Activated CD4-positive, alpha-beta T cell treated with anti-CD3 and anti-CD28 coated beads, Interleukin-2, amount 50 U/mL, for 1 hour (primary cell): ENCODE measurements around the gene SOHLH1.

Source experiments
- DNase-seq: peaks from one replicate; pipeline ENCODE4 v3.0.0-alpha.2; 2020

The SOHLH1 gene

DNA sequence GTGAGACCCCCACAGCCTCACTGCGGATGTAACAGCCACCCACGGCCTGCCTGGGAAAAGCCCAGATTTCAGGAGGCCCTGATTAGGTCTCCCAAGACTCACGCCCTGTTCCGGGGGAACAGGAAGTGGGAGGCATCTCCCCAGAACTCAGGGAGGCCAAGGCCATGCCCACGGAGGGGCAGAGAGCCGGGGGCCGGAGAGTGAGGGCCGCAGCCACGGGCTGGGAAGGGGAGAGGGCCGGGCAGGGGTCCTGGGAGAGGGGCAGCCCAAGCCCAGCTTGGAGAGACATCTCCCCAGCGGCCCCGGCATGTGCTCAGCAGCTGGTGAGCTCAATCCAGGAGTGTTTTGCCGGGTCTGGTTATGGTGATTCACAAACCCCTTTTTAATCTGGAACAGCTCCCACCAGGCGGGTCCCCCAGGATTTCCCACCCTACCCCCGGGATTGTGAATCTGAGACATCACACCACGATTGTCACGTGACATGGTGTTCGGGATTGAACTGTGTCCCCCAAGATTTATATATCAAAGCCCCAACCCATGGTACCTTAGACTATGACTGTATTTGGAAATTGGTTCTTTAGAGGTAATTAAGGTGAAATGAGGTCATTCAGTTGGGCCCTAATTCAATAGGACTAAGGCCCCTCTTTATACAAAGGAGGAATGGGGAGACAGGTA is 29.3 kb upstream of the SOHLH1 start:
- DNase-seq, result no peak

- no peak for DNase-seq
These were observed 28.1 kb upstream of the SOHLH1 start for GRCh38 chr9:135727257-135727875.

DNA sequence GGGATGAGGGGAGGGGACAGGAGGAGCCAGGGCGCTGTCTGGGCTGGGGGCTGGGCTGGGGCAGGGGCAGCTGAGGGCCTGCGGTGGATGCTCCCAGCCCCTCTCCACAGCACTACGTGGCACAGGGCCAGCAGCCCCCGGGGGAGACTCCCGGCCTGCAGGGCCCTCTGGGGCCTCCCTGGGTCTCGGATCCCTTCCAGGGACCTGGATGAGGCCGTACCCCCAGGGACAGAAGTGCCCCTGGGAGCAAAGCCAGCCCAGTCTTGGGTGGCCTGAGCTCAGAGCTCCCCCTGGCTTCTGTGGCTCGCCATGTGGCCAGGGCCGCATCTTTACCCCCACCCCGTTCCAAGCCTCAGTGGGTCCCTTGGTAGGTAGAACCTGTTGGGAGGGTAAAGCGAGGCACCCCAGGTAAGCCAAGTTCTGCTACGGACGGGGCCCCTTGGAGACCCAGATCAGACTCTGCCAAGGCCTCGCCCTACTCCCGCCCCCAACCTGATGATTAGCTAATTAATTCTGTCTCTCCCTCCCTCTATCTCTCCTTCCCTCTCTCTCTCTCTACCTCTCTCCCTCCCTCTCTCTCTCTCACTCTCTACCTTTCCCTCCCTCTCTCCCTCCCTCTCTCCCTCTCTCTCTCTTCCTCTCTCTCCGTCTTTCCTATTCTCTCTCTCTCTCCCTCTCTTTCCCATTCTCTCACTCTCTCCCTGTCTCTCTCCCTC is 27.0 kb upstream of the SOHLH1 start:
- no peak for DNase-seq

DNA sequence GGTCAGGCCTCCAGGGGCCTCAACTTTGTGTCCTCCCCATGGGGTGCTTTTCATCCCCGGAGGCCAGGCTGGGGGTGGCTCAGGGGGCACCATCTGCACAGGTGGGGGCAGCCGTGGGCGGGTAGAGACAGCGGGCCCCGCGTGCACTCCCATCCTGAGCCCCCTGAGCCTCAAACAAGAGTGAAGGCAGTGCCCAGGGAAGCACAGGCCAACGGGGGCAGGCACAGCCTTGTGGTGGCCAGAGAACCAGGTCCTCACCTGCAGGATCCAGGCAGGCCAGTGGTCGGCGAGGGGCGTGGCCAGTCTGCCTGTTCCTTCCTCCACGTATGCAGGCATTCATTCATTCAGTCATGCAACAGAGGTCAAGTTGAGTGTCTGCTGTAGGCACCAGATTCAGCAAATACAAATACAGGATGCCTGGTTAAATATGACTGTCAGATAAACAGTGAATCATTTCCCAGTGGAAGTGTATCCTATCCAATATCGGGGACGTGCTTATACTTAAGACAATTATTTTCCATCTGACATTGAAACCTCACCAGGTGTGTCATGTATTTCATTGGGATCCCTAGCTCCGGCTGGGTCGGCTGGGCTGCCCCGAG is 25.0 kb upstream of the SOHLH1 start:
- DNase-seq, result no peak

DNA sequence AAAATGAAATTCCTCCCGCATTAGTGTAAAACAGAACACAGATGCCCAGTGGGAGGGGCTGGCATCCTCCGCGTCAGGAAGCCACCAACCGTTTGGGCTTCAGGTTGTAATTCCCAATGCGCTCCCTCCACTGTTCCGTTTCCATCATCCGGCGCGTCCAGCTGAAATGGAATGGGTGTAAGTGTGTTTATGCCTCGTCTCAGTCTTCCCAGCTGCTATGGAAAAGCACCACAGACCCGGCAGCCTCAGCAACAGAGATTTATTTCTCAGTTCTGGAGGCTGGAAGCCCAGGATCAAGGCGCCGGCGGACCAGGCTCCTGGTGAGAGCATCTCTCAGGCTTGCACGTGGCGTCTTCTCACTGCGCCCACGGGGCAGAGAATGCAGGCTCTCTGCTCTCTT is 23.1 kb upstream of the SOHLH1 start:
- DNase-seq, result no peak

GRCh38 chr9:135719472-135719871 is 20.2 kb upstream of the SOHLH1 start:
- DNase-seq, result no peak

- no peak for DNase-seq
These were observed 19.3 kb upstream of the SOHLH1 start for GRCh38 chr9:135718616-135719015.

GRCh38 chr9:135717410-135717809 is 18.1 kb upstream of the SOHLH1 start:
- DNase-seq, result no peak

DNA sequence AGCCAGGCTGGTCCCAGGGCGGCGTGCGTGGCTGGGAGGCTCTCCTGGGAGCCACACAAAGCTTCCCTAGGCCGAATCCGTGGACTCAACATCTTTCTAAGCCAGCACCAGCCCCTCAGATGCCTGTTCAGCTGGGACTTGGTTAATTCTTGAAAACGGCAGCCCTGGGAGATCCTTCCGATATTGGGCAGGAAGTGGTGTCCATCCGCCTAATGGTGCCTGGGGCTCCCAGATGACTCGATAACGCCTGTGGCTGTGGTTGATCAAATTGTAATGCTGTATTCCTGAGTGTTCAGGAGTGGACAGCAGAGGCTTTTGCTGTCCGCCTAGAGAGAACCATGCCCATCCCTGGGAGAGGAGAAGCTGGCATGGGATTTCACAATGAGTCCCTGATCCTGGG is 16.8 kb upstream of the SOHLH1 start:
- DNase-seq, result no peak

DNA sequence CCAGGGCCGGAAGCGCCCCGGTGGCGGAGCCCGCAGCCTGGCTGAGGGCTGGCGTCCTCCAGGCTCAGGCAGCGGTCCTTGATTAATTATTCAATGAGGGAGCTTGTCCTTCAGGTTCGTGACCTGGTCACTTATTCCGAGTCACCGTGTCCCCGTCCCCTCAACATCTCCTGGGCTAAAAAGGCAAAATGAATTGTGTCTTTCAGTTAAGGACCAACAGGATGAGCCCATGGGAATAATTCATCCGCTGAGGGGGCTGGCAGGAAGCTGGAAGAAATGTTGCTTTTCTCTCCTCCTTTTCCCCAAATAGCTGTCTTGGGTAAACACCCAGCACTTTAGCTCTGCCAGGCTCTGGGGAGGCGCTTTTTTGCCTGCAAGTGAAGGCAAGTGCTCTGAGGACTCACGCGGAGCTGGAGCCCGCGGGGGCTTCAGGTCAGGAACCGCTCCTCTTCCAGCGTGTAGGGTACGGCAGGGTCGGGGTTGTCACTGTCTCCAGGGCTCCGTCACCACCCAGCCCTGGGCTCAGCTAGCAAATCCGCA is 15.8 kb upstream of the SOHLH1 start:
- DNase-seq, result no peak

- DNase-seq, result no peak
These were observed 15.2 kb upstream of the SOHLH1 start for GRCh38 chr9:135714242-135715055.

GRCh38 chr9:135712613-135713295 is 13.5 kb upstream of the SOHLH1 start:
- DNase-seq, result no peak

DNA sequence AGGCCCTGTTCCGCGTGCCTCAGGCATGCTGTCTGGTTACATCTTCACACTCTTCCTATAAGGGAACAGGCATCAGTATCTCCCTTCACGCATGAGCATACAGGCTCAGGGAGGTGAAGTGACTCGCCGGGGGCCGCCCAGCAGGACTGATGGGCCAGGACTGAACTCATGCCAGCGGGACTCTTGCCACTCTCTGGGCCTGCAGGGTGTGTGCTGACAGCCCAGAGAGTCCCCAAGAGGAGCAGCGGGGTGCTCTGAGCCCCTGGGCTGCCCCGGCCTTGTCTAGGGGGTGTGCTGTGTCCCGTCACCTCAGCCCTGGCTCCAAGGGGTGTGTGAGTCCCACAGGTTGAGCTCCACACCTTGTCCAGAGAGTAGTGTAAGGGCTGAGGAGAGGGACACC is 12.6 kb upstream of the SOHLH1 start:
- DNase-seq, result no peak

- DNase-seq, result no peak
These were observed 12.1 kb upstream of the SOHLH1 start for GRCh38 chr9:135711391-135711790.

- DNase-seq, result no peak
These were observed 8.9 kb upstream of the SOHLH1 start for GRCh38 chr9:135708164-135708563.

DNA sequence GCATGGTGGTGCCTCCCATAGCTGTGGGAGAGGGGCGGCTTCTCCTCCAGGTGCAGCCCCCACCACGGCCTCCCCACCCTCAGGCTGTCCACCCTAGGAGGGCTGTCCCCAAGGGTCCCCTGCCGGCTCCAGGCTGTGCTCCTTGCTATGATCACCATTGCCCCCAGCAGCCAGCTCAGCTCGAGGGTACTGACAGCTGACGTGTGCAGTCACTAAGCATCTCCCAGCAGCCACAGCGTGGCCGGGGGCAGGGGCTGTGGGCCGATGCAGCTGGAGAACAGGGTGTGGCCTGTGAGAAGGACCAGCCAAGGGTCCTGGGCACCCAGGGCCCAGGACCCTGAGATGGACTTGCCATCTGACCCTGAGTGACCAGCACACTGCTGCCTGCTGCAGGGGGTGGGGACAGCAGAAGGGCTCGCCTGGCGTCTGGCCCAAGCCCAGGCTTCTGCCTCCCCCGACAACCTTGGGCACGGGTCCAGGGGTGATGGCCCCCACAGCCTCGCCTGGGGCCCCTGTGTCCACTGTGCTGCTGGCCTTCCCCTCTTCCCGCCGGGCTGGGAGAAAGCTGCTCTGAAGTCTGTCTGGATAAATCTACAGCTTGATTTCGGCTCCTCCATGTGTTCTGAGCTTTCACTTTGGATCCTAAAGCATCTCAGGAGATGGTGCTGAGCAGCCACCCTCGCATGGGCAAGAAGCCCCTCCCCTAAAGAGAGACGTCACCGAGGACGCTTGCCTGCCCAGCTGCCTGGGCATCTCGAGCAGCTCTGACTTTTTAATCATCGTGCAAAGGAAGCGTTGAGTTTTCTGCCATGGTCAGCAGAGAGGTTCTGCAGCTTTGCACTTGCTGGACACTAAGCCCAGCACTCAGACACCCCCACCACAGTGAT is 8.2 kb upstream of the SOHLH1 start:
- DNase-seq, result no peak

DNA sequence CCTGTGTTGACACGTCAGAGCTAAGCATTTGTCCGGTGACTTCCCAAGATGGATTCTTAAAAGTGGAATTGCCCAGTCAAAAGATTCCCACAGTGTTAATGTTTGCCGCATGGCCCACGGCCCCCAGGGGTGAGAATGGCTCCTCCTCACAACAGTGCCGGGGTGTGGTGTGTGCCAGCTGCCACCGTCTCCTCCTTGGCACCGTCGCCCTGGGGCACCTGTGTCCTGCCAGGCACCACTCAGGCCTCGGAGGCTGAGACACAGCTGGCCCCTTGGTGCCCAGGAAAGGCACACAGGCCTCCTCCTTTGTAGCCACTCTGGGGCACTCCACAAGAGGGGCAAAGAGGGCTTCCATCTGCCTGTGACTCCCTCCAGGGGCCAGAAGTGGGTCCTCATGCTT is 7.0 kb upstream of the SOHLH1 start:
- no peak for DNase-seq

GRCh38 chr9:135705376-135705775 is 6.1 kb upstream of the SOHLH1 start:
- DNase-seq, result no peak

- DNase-seq, result no peak
These were observed 5.2 kb upstream of the SOHLH1 start for GRCh38 chr9:135704483-135704882.

DNA sequence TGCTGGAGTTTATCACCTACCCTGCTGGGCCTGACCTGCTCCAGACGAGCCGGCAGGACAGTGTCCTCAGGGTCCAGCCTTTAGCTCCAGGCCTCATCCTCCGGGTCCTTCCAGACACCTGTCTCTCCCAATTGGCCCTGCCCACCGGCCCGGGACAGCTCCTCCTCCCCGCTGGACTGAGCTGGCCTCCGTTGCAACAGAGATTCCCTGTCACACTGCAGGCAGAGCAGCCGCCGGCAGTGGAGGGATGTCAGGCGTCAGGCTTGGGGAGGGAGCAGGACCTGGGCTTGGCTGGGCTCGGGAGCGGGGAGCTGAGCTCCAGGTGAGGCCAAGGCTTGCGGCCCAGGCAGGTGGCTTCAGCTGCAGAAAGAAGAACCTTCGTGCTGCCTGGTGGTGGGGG is 4.4 kb upstream of the SOHLH1 start:
- DNase-seq, result no peak
